Upper lobe of right lung (tissue), 1 donor: ENCODE results near the gene METTL23. TPM values are rescaled to one million over a fixed set of nuclear protein-coding genes. Genes with fewer than 3 reads are reported as not detected.
A peak's percentile ranks its signal among the peaks of the same experiment; 100 is the strongest.
"Not testable (repeated sequence)": the region's sequence is repeated elsewhere in the genome, so short reads cannot be mapped to it uniquely, and the experiment has no call there.

Experiments used
- ATAC-seq: fragments of 200-7000 bp; cut with Tn5 transposase; one replicate; pipeline ENCODE4 v1.9.1; 2020; ENCODE audit warnings: mild to moderate bottlenecking, moderate library complexity
- DNase-seq: peaks from one replicate; pipeline ENCODE4 v3.0.0-alpha.2; 2020
- H3K27ac ChIP-seq: fragments of 200-600 bp; one replicate; pipeline ENCODE4 v1.8.0; 2022
- H3K27me3 ChIP-seq: fragments of 200-600 bp; one replicate; pipeline ENCODE4 v1.8.0; 2022; ENCODE audit warnings: mild to moderate bottlenecking
- H3K36me3 ChIP-seq: fragments of 200-600 bp; one replicate; pipeline ENCODE4 v1.8.0; 2022
- H3K4me1 ChIP-seq: fragments of 200-600 bp; one replicate; pipeline ENCODE4 v1.8.0; 2022
- H3K4me3 ChIP-seq: fragments of 200-600 bp; one replicate; pipeline ENCODE4 v1.8.0; 2022; ENCODE audit warnings: mild to moderate bottlenecking
- H3K9me3 ChIP-seq: fragments of 200-600 bp; one replicate; pipeline ENCODE4 v1.8.0; 2022
- intact Hi-C: fragments of 100-400 bp; cut with DNase I; formaldehyde crosslinking; loops from one replicate; pipeline ENCODE4 v1.11.0; 2022
- total RNA-seq: library from RNA; stranded (reverse); fragmentation: NEBNext Ultra II Directional; extraction: Animal tissue kit (Norgen Biotek cat#: 25700); gene quantifications from one replicate; pipeline ENCODE4 v1.2.1, GENCODE V29; 2021
- TF ChIP-seq, protein P1 (sequence below): fragments of 200-600 bp; IDR thresholded peaks from one replicate; pipeline ENCODE4 v1.8.0; 2022; ENCODE audit warnings: antibody characterized with exemption
- donor health status: DM: no; HTN: yes; CAD: no; lungs with severe emphysema.

The METTL23 gene
- total RNA-seq, 1 donor from 2014 or later, result 31.6 TPM

DNA sequence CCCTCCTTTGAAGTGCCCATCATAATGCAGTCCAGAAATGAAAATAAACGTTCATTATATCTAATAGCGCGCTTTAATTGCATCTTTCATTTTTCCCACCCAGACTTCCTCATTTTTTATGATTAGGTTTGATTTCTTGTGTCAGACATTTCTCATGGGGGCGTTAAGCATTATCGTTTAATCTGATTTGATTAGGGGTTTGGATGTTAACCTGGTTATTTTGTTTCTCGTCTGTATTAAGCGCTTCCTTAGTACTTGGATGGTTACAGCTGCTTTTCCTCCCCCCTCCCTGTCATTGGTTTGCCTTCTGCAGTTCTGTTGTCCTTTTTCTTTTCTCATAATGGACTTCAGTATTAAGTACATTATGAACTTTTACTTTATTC, 11.8 kb downstream of the METTL23 start:
- H3K27me3 ChIP-seq, result no peaks in the 10 kb centered on the region
- H3K27ac ChIP-seq, result peak overlapping the region; percentile 98
- TF ChIP-seq, protein P1, sequence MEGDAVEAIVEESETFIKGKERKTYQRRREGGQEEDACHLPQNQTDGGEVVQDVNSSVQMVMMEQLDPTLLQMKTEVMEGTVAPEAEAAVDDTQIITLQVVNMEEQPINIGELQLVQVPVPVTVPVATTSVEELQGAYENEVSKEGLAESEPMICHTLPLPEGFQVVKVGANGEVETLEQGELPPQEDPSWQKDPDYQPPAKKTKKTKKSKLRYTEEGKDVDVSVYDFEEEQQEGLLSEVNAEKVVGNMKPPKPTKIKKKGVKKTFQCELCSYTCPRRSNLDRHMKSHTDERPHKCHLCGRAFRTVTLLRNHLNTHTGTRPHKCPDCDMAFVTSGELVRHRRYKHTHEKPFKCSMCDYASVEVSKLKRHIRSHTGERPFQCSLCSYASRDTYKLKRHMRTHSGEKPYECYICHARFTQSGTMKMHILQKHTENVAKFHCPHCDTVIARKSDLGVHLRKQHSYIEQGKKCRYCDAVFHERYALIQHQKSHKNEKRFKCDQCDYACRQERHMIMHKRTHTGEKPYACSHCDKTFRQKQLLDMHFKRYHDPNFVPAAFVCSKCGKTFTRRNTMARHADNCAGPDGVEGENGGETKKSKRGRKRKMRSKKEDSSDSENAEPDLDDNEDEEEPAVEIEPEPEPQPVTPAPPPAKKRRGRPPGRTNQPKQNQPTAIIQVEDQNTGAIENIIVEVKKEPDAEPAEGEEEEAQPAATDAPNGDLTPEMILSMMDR, result no peak
- H3K4me1 ChIP-seq, result peaks cover 43% of the 10 kb centered on the region
- peaks cover 43% of the 10 kb centered on the region for H3K36me3 ChIP-seq
- ATAC-seq (no peak), DNase-seq (no peak)
- no peaks in the 10 kb centered on the region for H3K9me3 ChIP-seq
- peak overlapping the region; percentile 95 for H3K4me3 ChIP-seq
- intact Hi-C loops, result no loop called here

DNA sequence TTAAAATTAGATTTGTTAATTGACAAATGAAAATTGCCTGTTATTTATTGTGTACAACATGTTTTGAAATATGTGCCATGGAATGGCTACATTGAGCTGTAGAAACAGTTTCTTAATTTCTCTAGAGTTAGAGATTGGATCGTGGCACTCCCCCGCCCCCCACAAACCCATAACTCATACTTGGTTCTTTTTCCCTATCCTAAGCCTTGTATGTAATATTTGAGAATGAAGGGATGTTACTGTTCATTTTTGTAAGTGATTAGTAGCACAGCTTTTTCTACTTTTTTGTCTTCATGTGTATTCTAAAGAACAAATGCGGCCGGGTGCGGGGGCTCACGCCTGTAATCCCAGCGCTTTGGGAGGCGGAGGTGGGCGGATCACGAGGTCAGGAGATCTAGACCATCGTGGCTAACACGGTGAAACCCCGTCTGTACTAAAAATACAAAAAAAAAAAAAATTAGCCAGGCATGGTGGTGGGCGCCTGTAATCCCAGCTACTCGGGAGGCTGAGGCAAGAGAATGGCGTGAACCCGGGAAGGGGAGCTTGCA, 13.0 kb downstream of the METTL23 start:
- H3K27me3 ChIP-seq, H3K4me3 ChIP-seq, DNase-seq, H3K9me3 ChIP-seq, ATAC-seq, H3K27ac ChIP-seq, intact Hi-C loops: not testable (repeated sequence)
- Histone ChIP-seq H3K4me1 (peaks cover 31% of the 10 kb centered on the region), H3K36me3 (peaks cover 43% of the 10 kb centered on the region)

DNA sequence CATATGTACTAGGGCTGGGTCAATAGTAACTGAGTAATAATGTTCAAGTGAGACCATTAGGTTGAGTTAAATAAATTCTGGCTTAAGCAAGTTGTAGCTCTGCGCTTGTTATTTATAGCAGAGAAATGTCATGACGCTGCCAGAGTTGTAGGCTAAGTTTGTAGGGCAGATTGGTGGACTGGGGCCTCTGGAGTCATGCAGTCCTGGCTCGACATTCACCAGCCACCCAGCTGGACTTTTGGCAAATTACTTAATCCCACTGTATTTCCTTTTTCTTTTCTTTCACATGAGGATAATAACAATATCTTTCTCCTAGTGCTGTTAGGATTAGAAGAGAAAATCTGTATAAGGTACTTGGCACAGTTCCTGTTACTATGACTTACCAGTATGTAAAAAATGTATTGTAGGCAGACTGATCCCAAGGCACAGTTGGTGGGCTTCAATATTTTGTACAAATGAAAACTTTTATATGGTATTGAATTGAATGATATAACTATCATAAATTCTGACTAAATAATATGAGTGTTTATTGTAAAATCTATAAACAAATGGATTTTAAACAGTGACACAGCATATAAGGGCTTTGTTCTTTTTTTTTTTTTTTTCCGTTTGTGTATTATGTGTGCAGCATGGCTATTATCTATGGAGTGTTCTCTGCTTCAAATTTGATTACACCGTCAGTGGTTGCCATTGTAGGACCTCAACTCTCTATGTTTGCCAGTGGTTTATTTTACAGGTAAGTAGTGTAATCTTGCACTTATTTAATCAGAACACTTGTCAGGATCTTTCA, 13.9 kb downstream of the METTL23 start:
- intact Hi-C loops, result no loop called here
- no peak for DNase-seq
- Histone ChIP-seq H3K4me1 (peaks cover 22% of the 10 kb centered on the region), H3K4me3 (no peak overlapping the region), H3K27me3 (no peaks in the 10 kb centered on the region), H3K36me3 (peaks cover 43% of the 10 kb centered on the region), H3K27ac (no peak overlapping the region), H3K9me3 (no peaks in the 10 kb centered on the region)
- TF ChIP-seq, protein P1, result no peak
- no peak for ATAC-seq

DNA sequence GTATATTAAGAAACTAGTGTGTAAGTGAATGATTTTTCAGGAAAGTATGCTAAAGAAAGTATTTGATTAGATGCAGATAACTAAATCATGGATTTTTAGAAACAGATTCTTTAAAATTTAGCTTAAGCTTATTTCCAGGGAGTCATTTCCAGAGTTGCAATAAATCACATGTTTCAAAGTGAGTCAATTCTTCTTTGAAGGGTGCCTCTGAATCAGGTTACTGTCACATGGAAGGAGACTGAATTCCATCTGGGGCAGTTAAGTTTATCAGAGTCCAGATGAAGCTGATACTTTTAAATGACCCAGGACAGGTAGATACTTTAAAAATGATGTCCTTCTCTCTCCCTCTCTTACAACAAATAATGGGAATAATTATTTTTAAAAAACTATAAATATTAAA, 16.3 kb downstream of the METTL23 start:
- H3K36me3 ChIP-seq, result peaks cover 53% of the 10 kb centered on the region
- ATAC-seq (no peak), DNase-seq (no peak)
- no peaks in the 10 kb centered on the region for H3K27me3 ChIP-seq
- no peak overlapping the region for H3K27ac ChIP-seq
- no peak overlapping the region for H3K4me3 ChIP-seq
- H3K9me3 ChIP-seq, result no peaks in the 10 kb centered on the region
- intact Hi-C loops, result no loop called here
- H3K4me1 ChIP-seq, result peaks cover 20% of the 10 kb centered on the region
- TF ChIP-seq, protein P1, result no peak

DNA sequence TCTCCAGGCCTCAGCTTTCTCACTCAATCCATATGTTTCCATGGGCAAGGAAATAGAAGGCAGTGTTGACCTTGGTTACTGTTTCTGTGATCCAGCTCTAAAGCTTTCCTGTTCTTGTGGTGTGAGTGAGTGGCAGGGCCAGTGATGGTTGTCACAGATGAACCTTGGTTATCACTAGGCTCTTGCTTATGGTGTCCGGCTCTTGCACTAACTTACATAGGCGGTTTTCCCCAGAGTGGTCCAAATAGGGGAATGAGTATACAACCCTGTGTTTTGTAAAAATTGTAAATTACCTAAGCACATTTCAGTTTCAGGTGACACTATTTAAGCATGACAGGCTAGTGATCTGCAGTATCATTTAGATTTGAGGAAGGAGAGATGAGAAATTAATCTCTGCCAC, 18.1 kb downstream of the METTL23 start:
- no peak for DNase-seq
- TF ChIP-seq, protein P1, result no peak
- Histone ChIP-seq H3K36me3 (peaks cover 53% of the 10 kb centered on the region), H3K27ac (no peak overlapping the region), H3K27me3 (no peaks in the 10 kb centered on the region), H3K4me3 (no peak overlapping the region), H3K4me1 (peaks cover 7% of the 10 kb centered on the region), H3K9me3 (no peaks in the 10 kb centered on the region)
- intact Hi-C loops, result no loop called here
- ATAC-seq, result no peak

DNA sequence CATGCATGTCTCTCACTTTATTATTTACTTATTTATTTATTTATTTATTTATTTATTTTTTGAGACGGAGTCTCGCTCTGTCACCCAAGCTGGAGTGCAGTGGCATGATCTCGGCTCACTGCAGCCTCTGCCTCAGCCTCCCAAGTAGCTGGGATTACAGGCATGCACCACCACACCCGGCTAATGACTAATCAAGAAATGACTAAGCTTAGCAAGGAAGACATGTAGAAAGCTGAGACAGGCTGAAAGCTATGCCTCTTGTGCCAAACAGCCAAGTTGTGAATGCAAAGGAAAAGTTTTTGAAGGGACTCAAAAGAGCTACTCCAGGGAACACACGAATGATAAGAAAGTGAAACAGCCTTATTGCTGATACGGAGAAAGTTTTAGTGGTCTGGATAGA, 19.1 kb downstream of the METTL23 start:
- H3K4me1 ChIP-seq, H3K4me3 ChIP-seq, H3K9me3 ChIP-seq, intact Hi-C loops, H3K27me3 ChIP-seq, ATAC-seq, H3K27ac ChIP-seq, DNase-seq: not testable (repeated sequence)
- peaks cover 53% of the 10 kb centered on the region for H3K36me3 ChIP-seq
